Loucy (cell line): ENCODE measurements around the gene SPNS1.
"Not testable (repeated sequence)": the region's sequence is repeated elsewhere in the genome, so short reads cannot be mapped to it uniquely, and the experiment has no call there.

Source experiments
- CTCF ChIP-seq: fragments of 200-600 bp; sonication (generic); conservative IDR thresholded peaks from 2 replicates; pipeline ENCODE4 v1.5.1; 2014; ENCODE audit warnings: mild to moderate bottlenecking, antibody characterized with exemption, low read length
- EZH2phosphoT487 ChIP-seq: fragments of 200-600 bp; IDR thresholded peaks from 2 replicates; pipeline ENCODE4 v1.6.1; 2018; ENCODE audit warnings: antibody characterized with exemption, mild to moderate bottlenecking, moderate library complexity, borderline replicate concordance

DNA sequence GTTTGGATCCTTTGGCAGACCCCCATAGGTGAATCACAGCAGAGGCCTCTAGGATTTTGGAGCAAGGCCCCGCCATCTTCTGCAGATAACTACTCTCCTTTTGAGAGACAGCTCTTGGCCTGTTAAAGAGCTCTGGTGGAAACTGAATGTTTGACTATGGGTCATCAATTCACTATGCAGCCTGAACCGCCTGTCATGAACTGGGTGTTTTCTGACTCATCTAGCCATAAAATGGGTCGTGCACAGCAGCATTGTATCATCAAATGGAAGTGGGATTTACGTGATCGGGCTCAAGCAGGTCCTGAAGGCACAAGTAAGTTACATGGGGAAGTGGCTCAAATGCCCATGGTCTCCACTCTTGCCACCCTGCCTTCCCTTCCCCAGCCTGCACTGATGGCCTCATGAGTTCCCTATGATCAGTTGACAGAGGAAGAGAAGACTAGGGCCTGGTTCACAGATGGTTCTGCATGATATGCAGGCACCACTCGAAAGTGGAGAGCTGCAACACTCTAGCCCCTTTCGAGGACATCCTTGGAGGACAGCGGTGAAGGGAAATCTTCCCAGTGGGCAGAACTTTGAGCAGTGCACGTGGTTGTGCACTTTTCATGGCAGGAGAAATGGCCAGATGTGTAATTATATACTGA, 30.0 kb downstream of the SPNS1 start:
- TF ChIP-seq CTCF, EZH2phosphoT487: not testable (repeated sequence)
